ENCODE results near the gene ZDHHC12.

The ZDHHC12 gene

GRCh38 chr9:128733256-128733655 is 9.3 kb upstream of the ZDHHC12 start:
- CTCF ChIA-PET = interaction anchor here (0.6 to 5.3 kb wide), 38 partner anchors 9 to 1020 kb away, joined by 3 to 41 read pairs (median 5); partner anchors contain the start of genes ENDOG, KYAT1, LRRC8A and PHYHD1
- Histone ChIP-seq H3K9me3 (ENCODE audit: control insufficient read depth, insufficient read depth, low read depth, low read length) (no peaks in the 10 kb centered on the region), H3K4me3 (ENCODE audit: low read depth, low read length) (no peak overlapping the region), H3K27ac (ENCODE audit: extremely low read depth, low read depth, low read length) (no peak overlapping the region), H3K36me3 (ENCODE audit: control insufficient read depth in 2 of 2, insufficient read depth in 1 of 2, low read length in 2 of 2) (peaks cover 0 to 39% of the 10 kb centered on the region in 2 experiments; a peak in 2 of 3 replicates), H3K4me1 (ENCODE audit: control insufficient read depth, insufficient read depth, low read length) (no peaks in the 10 kb centered on the region)
- POLR2A ChIA-PET = interaction anchor here (1.0 to 2.1 kb wide), 3 partner anchors 9 to 85 kb away, joined by 3 to 11 read pairs (median 6); partner anchors contain the start of genes ENDOG and ZDHHC12
- TF ChIP-seq ZNF335 (tag by site-specific recombination; conservative IDR thresholded peaks at IDR 0.05) = 0 out of 2 replicates have a peak, but pooled peaks have one; percentile 13
- TF ChIP-seq ZNF561 (tag by site-specific recombination; IDR thresholded peaks at IDR 0.05; ENCODE audit: borderline replicate concordance) = peak; percentile 76; the same call in 1 of the 2 replicates
- TF ChIP-seq, protein P1, sequence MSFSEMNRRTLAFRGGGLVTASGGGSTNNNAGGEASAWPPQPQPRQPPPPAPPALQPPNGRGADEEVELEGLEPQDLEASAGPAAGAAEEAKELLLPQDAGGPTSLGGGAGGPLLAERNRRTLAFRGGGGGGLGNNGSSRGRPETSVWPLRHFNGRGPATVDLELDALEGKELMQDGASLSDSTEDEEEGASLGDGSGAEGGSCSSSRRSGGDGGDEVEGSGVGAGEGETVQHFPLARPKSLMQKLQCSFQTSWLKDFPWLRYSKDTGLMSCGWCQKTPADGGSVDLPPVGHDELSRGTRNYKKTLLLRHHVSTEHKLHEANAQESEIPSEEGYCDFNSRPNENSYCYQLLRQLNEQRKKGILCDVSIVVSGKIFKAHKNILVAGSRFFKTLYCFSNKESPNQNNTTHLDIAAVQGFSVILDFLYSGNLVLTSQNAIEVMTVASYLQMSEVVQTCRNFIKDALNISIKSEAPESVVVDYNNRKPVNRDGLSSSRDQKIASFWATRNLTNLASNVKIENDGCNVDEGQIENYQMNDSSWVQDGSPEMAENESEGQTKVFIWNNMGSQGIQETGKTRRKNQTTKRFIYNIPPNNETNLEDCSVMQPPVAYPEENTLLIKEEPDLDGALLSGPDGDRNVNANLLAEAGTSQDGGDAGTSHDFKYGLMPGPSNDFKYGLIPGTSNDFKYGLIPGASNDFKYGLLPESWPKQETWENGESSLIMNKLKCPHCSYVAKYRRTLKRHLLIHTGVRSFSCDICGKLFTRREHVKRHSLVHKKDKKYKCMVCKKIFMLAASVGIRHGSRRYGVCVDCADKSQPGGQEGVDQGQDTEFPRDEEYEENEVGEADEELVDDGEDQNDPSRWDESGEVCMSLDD (tag by site-specific recombination; IDR thresholded peaks at IDR 0.05) = peak; percentile 70; the same call in 1 of the 2 replicates
- peak; percentile 93 for TF ChIP-seq ZNF660 (tag by site-specific recombination; IDR thresholded peaks at IDR 0.05)
- TF ChIP-seq, protein P2, sequence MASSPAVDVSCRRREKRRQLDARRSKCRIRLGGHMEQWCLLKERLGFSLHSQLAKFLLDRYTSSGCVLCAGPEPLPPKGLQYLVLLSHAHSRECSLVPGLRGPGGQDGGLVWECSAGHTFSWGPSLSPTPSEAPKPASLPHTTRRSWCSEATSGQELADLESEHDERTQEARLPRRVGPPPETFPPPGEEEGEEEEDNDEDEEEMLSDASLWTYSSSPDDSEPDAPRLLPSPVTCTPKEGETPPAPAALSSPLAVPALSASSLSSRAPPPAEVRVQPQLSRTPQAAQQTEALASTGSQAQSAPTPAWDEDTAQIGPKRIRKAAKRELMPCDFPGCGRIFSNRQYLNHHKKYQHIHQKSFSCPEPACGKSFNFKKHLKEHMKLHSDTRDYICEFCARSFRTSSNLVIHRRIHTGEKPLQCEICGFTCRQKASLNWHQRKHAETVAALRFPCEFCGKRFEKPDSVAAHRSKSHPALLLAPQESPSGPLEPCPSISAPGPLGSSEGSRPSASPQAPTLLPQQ (tag by site-specific recombination; IDR thresholded peaks at IDR 0.05) = peak; percentile 53; the same call in 1 of the 2 replicates
- TF ChIP-seq ZNF341 (tag by site-specific recombination; IDR thresholded peaks at IDR 0.05; ENCODE audit: low read depth) = peak; percentile 42; the same call in 1 of the 2 replicates
- TF ChIP-seq, protein P3, sequence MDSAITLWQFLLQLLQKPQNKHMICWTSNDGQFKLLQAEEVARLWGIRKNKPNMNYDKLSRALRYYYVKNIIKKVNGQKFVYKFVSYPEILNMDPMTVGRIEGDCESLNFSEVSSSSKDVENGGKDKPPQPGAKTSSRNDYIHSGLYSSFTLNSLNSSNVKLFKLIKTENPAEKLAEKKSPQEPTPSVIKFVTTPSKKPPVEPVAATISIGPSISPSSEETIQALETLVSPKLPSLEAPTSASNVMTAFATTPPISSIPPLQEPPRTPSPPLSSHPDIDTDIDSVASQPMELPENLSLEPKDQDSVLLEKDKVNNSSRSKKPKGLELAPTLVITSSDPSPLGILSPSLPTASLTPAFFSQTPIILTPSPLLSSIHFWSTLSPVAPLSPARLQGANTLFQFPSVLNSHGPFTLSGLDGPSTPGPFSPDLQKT (IDR thresholded peaks at IDR 0.05; ENCODE audit: borderline replicate concordance, low read depth, low read length) = no peak
- 0 out of 2 replicates have a peak, but pooled peaks have one; percentile 42 for TF ChIP-seq ZNF501 (tag by site-specific recombination; IDR thresholded peaks at IDR 0.05)
- no peak for TF ChIP-seq ZNF223 (tag by site-specific recombination; IDR thresholded peaks at IDR 0.05)
- no peak for TF ChIP-seq GLI2 (tag by site-specific recombination; IDR thresholded peaks at IDR 0.05; ENCODE audit: borderline replicate concordance, low read depth)
- TF ChIP-seq KLF10 (tag by site-specific recombination; IDR thresholded peaks at IDR 0.05) = 0 out of 2 replicates have a peak, but pooled peaks have one; percentile 33
- no peak for TF ChIP-seq ZNF214 (tag by site-specific recombination; IDR thresholded peaks at IDR 0.05; ENCODE audit: borderline replicate concordance)
- 0 out of 2 replicates have a peak, but pooled peaks have one; percentile 33 for TF ChIP-seq ZNF629 (tag by site-specific recombination; IDR thresholded peaks at IDR 0.05)
- peak; percentile 79; the same call in 1 of the 2 replicates for TF ChIP-seq IKZF3 (tag by site-specific recombination; IDR thresholded peaks at IDR 0.05)
- TF ChIP-seq YY1 (tag by site-specific recombination; IDR thresholded peaks at IDR 0.05) = peak; percentile 89
- peak; percentile 93 for TF ChIP-seq ZNF654 (tag by site-specific recombination; IDR thresholded peaks at IDR 0.05; ENCODE audit: low read depth)
- peak; percentile 67 for TF ChIP-seq ZEB2 (tag by site-specific recombination; IDR thresholded peaks at IDR 0.05)
- peak; percentile 75 for TF ChIP-seq PATZ1 (tag by site-specific recombination; IDR thresholded peaks at IDR 0.05)
- 0 out of 2 replicates have a peak, but pooled peaks have one; percentile 26 for TF ChIP-seq MZF1 (tag by site-specific recombination; IDR thresholded peaks at IDR 0.05; ENCODE audit: borderline replicate concordance)
- TF ChIP-seq, protein P4, sequence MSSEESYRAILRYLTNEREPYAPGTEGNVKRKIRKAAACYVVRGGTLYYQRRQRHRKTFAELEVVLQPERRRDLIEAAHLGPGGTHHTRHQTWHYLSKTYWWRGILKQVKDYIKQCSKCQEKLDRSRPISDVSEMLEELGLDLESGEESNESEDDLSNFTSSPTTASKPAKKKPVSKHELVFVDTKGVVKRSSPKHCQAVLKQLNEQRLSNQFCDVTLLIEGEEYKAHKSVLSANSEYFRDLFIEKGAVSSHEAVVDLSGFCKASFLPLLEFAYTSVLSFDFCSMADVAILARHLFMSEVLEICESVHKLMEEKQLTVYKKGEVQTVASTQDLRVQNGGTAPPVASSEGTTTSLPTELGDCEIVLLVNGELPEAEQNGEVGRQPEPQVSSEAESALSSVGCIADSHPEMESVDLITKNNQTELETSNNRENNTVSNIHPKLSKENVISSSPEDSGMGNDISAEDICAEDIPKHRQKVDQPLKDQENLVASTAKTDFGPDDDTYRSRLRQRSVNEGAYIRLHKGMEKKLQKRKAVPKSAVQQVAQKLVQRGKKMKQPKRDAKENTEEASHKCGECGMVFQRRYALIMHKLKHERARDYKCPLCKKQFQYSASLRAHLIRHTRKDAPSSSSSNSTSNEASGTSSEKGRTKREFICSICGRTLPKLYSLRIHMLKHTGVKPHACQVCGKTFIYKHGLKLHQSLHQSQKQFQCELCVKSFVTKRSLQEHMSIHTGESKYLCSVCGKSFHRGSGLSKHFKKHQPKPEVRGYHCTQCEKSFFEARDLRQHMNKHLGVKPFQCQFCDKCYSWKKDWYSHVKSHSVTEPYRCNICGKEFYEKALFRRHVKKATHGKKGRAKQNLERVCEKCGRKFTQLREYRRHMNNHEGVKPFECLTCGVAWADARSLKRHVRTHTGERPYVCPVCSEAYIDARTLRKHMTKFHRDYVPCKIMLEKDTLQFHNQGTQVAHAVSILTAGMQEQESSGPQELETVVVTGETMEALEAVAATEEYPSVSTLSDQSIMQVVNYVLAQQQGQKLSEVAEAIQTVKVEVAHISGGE (tag by site-specific recombination; conservative IDR thresholded peaks at IDR 0.05; ENCODE audit: low read depth) = peak; percentile 37; the same call in 1 of the 2 replicates
- TF ChIP-seq, protein P5, sequence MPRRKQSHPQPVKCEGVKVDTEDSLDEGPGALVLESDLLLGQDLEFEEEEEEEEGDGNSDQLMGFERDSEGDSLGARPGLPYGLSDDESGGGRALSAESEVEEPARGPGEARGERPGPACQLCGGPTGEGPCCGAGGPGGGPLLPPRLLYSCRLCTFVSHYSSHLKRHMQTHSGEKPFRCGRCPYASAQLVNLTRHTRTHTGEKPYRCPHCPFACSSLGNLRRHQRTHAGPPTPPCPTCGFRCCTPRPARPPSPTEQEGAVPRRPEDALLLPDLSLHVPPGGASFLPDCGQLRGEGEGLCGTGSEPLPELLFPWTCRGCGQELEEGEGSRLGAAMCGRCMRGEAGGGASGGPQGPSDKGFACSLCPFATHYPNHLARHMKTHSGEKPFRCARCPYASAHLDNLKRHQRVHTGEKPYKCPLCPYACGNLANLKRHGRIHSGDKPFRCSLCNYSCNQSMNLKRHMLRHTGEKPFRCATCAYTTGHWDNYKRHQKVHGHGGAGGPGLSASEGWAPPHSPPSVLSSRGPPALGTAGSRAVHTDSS (tag by site-specific recombination; IDR thresholded peaks at IDR 0.05) = no peak
- TF ChIP-seq ZIC2 (tag by site-specific recombination; IDR thresholded peaks at IDR 0.05) = peak; percentile 66
- peak; percentile 73 for TF ChIP-seq GLIS2 (tag by site-specific recombination; IDR thresholded peaks at IDR 0.05)
- TF ChIP-seq ZFP69B (tag by site-specific recombination; IDR thresholded peaks at IDR 0.05) = 0 out of 2 replicates have a peak, but pooled peaks have one; percentile 47

Data from HEK293 (cell line).